Ectodermal cell (in vitro differentiated cells): ENCODE measurements around the gene BTBD9.
A peak's percentile ranks its signal among the peaks of the same experiment; 100 is the strongest.

Experiments
- H3K27ac ChIP-seq: 2 replicates; pipeline ENCODE4 v1.7.0; 2013; ENCODE audit warnings: mild to moderate bottlenecking, low read depth, low read length; ENCODE audit not compliant: insufficient read depth, poor library complexity, severe bottlenecking
- H3K27me3 ChIP-seq: 2 replicates; pipeline ENCODE4 v1.7.0; 2013; ENCODE audit warnings: mild to moderate bottlenecking, low read length; ENCODE audit not compliant: insufficient read depth, control insufficient read depth, poor library complexity, severe bottlenecking
- H3K36me3 ChIP-seq: one replicate; pipeline ENCODE4 v1.7.0; 2013; ENCODE audit warnings: low read length; ENCODE audit not compliant: control insufficient read depth, insufficient read depth
- H3K4me1 ChIP-seq: one replicate; pipeline ENCODE4 v1.7.0; 2013; ENCODE audit warnings: low read length; ENCODE audit not compliant: control insufficient read depth, insufficient read depth
- H3K4me3 ChIP-seq: 2 replicates; pipeline ENCODE4 v1.7.0; 2013; ENCODE audit warnings: low read depth, low read length, control low read depth; ENCODE audit not compliant: insufficient read depth
- H3K9me3 ChIP-seq: 2 replicates; pipeline ENCODE4 v1.7.0; 2013; ENCODE audit warnings: mild to moderate bottlenecking, low read length, moderate library complexity; ENCODE audit not compliant: control insufficient read depth
- WGBS, 2 experiments: methylation state at CpG; one replicate each; pipeline ENCODE4 v1.1.7; 2013; ENCODE audit warnings: missing lambda C conversion rate in 2 of 2; 5-methylcytosine and 5-hydroxymethylcytosine counted together

BTBD9 gene

GRCh38 chr6:38192487-38192886, 447.2 kb downstream of the BTBD9 start:
- WGBS, 2 experiments, result 38 to 42% methylated on average over 5 of the region's 5 CpGs
- Histone ChIP-seq H3K9me3 (no peaks in the 10 kb centered on the region), H3K27ac (peak overlapping the region; percentile 1), H3K4me1 (peaks cover 48% of the 10 kb centered on the region), H3K27me3 (no peaks in the 10 kb centered on the region), H3K36me3 (no peaks in the 10 kb centered on the region), H3K4me3 (no peak overlapping the region)

- 13 to 19% methylated on average over 9 of the region's 9 CpGs for WGBS, 2 experiments
- H3K4me1 ChIP-seq, result peaks cover 49% of the 10 kb centered on the region
- no peak overlapping the region for H3K27ac ChIP-seq
- H3K4me3 ChIP-seq, result no peak overlapping the region
- no peaks in the 10 kb centered on the region for H3K27me3 ChIP-seq
- no peaks in the 10 kb centered on the region for H3K9me3 ChIP-seq
- no peaks in the 10 kb centered on the region for H3K36me3 ChIP-seq
These were observed 447.7 kb downstream of the BTBD9 start for GRCh38 chr6:38192011-38192410.

GRCh38 chr6:38191418-38191817, 448.3 kb downstream of the BTBD9 start:
- H3K9me3 ChIP-seq, result no peaks in the 10 kb centered on the region
- H3K36me3 ChIP-seq, result no peaks in the 10 kb centered on the region
- no peak overlapping the region for H3K4me3 ChIP-seq
- H3K4me1 ChIP-seq, result peaks cover 50% of the 10 kb centered on the region
- H3K27me3 ChIP-seq, result no peaks in the 10 kb centered on the region
- no peak overlapping the region for H3K27ac ChIP-seq
- WGBS, 2 experiments, result 86 to 87% methylated on average over 9 of the region's 9 CpGs

GRCh38 chr6:38188677-38189335, 450.9 kb downstream of the BTBD9 start:
- Histone ChIP-seq H3K27ac (no peak overlapping the region), H3K27me3 (no peaks in the 10 kb centered on the region), H3K9me3 (no peaks in the 10 kb centered on the region), H3K36me3 (no peaks in the 10 kb centered on the region), H3K4me1 (peaks cover 56% of the 10 kb centered on the region), H3K4me3 (no peak overlapping the region)
- WGBS, 2 experiments, result 93 to 94% methylated on average over 14 of the region's 14 CpGs

GRCh38 chr6:38187811-38188590, 451.7 kb downstream of the BTBD9 start:
- no peak overlapping the region for H3K4me3 ChIP-seq
- H3K36me3 ChIP-seq, result no peaks in the 10 kb centered on the region
- no peaks in the 10 kb centered on the region for H3K27me3 ChIP-seq
- H3K4me1 ChIP-seq, result peaks cover 53% of the 10 kb centered on the region
- H3K9me3 ChIP-seq, result no peaks in the 10 kb centered on the region
- no peak overlapping the region for H3K27ac ChIP-seq
- 92% methylated on average over 20 of the region's 20 CpGs for WGBS, 2 experiments

- 29 to 32% methylated on average over 8 of the region's 8 CpGs for WGBS, 2 experiments
These were observed 452.4 kb downstream of the BTBD9 start for GRCh38 chr6:38187325-38187724.

GRCh38 chr6:38185752-38186151, 454.0 kb downstream of the BTBD9 start:
- no peaks in the 10 kb centered on the region for H3K27me3 ChIP-seq
- WGBS, 2 experiments, result 94 to 97% methylated on average over 8 of the region's 8 CpGs
- H3K4me1 ChIP-seq, result peaks cover 31% of the 10 kb centered on the region
- no peak overlapping the region for H3K4me3 ChIP-seq
- no peak overlapping the region for H3K27ac ChIP-seq
- no peaks in the 10 kb centered on the region for H3K9me3 ChIP-seq
- no peaks in the 10 kb centered on the region for H3K36me3 ChIP-seq

More at GRCh38 chr6:38187325-38187724, 452.4 kb downstream of the BTBD9 start:
- no peak overlapping the region for H3K27ac ChIP-seq
- H3K27me3 ChIP-seq, result no peaks in the 10 kb centered on the region
- no peaks in the 10 kb centered on the region for H3K36me3 ChIP-seq
- no peak overlapping the region for H3K4me3 ChIP-seq
- H3K4me1 ChIP-seq, result peaks cover 46% of the 10 kb centered on the region
- H3K9me3 ChIP-seq, result no peaks in the 10 kb centered on the region

- Histone ChIP-seq H3K4me3 (no peak overlapping the region), H3K27me3 (no peaks in the 10 kb centered on the region), H3K9me3 (no peaks in the 10 kb centered on the region), H3K36me3 (no peaks in the 10 kb centered on the region), H3K4me1 (peaks cover 31% of the 10 kb centered on the region), H3K27ac (no peak overlapping the region)
- 95 to 96% methylated on average over 6 of the region's 6 CpGs for WGBS, 2 experiments
These were observed 454.5 kb downstream of the BTBD9 start for GRCh38 chr6:38185244-38185643.

- Histone ChIP-seq H3K27me3 (no peaks in the 10 kb centered on the region), H3K36me3 (no peaks in the 10 kb centered on the region), H3K9me3 (no peaks in the 10 kb centered on the region), H3K4me3 (no peak overlapping the region), H3K27ac (no peak overlapping the region), H3K4me1 (peaks cover 31% of the 10 kb centered on the region)
- 72 to 79% methylated on average over 11 of the region's 11 CpGs for WGBS, 2 experiments
These were observed 455.1 kb downstream of the BTBD9 start for GRCh38 chr6:38184585-38185080.

GRCh38 chr6:38183856-38184584, 455.7 kb downstream of the BTBD9 start:
- H3K36me3 ChIP-seq, result no peaks in the 10 kb centered on the region
- WGBS, 2 experiments, result 86 to 89% methylated on average over 13 of the region's 13 CpGs
- no peaks in the 10 kb centered on the region for H3K27me3 ChIP-seq
- no peak overlapping the region for H3K27ac ChIP-seq
- H3K9me3 ChIP-seq, result no peaks in the 10 kb centered on the region
- H3K4me3 ChIP-seq, result no peak overlapping the region
- H3K4me1 ChIP-seq, result peaks cover 30% of the 10 kb centered on the region
